Lung microvascular endothelial cell (primary cell): Measurements from ENCODE around the gene WNK3. TPM values are rescaled to one million over a fixed set of nuclear protein-coding genes. Genes with fewer than 3 reads are reported as not detected.
"Not testable (repeated sequence)": the region's sequence is repeated elsewhere in the genome, so short reads cannot be mapped to it uniquely, and the experiment has no call there.

Experiments used
- DNase-seq, 2 donors: peaks; one replicate each; pipeline versions ENCODE4 v3.0.0 to v3.0.0-alpha.2; 2010; ENCODE audit warnings: low read depth in 2 of 2
- total RNA-seq: library from RNA; depleted of rRNA; stranded (reverse); fragments of >200 nt; gene quantifications from 2 replicates; pipeline ENCODE4 v1.2.1, GENCODE V29; 2014

WNK3 gene
- 0.22 and 0.60 TPM in 2 replicates for total RNA-seq

DNA sequence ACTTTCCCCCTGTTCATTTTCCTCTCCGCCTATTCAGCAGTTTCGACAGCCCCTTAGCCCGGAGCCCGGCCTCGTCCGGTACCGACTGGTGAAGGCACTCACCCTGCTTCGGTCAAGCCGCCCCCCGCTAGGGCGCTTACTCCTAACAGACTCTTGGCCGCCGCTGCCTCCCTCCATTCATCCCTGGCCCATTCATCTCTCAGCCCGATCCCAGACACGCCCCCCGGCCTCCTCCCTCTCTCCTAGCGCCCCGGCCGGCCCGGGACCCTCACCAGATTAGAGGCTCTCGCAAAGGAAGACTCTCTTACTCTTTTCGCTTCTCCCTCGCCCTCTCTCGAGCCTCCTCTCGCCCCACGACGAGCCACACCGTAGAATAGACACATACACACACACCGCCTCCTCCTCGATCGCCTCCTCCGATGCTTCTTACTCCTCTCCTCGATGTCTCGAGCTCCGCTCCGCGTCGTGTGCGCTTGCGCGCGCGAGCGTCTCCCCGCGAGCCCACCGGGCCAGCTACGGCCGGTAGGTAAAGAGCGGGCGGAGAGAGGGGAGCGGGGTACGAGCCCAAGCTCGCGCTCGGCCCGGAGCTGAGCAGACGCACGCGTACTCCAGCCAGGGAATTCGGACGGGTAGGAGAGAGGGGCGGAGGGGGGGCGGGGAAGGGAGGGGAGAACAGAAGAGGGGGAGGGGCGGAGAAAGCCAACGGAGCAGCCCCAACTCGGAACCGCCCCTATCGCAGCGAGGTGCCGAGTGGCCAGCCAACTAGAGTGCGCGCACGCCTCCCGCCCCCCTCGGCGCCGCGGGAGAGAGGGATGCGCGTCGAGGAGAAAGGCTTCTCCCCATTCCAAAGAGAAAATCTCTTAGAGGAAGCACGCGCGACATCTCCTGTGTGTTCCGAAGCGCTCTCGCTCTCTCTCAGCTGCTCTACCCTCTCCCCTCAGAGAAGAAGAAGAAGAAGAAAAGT, at the start of gene WNK3:
Gene WNK3 (minus strand): TSS at position 633 of the 964 bp plus-strand sequence.
- peak; percentile 49 to 51 for DNase-seq

DNA sequence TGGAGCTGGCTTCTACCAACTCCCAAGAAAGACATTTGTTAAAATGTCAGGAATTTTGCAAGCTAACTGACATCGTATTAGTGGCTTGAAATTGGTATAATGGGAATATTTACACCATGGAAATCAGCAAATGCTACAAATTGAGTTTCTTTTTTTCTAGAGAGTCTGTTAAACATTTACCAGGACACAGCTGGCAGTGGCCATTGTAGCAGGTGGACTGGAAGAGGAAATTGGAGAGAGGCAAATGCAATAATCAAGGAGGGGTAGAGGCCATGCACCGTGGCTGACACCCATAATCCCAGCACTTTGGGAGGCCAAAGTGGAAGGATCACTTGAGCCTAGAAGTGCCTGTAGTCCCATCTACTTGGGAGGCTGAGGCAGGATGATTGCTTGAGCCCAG, 49.4 kb upstream of the WNK3 start:
- no peak for DNase-seq

DNA sequence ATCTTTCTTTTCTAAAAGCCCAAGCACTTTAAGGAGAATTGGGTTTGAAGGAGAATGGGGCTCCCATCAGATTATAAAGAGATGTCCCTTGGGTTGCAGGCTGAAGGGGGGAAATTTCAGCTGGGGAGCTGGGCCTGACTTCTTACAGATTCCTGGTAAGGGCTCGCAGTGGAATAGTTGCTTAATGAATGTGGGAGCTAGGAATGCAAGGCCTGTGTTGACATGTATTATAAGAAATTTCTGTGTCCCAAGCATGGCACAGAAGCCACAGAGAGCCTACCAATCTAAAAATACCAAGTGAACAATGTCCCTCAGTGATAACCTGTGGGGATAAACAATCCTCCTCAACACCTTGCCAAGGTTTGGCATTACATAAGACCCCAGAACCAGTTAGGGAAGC, 39.3 kb upstream of the WNK3 start:
- DNase-seq: no peak

DNA sequence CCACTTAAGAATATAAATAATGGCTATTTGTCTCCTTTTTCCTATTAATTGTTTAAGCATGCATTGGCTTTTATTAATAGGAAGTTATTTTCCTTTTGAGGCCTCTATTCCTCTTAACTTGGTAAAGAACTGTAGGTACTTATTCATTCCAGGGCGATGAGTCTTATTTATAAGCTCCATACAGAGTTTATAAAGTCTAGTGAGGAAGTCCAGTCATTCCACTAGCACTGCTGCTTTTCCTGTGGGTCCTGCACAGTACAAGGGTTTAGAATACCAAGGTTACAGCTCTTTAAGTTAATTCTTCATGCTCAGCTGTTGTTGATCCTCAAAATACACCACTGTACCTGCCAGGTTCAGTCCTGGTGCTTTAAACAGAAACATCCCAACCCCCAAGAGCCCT, 28.5 kb upstream of the WNK3 start:
- peak in 1 of 2 donors; percentile 52 for DNase-seq

DNA sequence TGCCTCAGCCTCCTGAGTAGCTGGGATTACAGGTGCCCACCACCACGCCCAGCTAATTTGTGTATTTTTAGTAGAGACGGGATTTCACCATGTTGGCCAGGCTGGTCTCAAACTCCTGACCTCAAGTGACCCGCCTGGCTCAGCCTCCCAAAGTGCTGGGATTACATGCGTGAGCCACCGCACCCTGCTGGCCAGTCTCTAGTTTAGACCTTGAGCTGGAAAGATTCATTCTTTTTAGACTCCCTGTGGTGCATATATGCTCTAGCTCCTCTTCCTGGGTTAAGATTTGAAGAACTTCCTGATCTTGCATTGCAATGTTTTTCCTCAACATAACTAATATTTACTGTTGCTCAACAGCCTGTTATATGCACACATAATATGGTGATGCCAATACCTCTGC, 26.8 kb upstream of the WNK3 start:
- not testable (repeated sequence) for DNase-seq

DNA sequence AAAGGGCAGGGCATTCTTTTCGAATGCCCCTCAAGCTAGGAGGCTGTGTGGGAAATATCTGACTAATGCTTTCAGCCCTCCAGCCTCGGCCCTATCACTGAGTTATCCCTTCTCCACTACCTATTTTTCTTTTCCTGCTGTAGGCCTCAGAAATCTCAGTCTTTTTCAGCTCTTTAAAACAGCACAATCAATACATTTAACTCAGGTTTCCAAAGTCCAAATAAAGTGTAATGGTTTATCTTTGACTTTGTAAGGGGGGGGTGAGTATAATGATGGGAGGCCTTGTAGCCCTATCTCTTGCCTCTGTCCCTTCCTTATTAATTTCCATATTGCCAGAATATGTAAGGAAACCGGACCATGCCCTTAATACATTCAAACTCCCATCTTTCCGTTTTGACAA, 1.6 kb upstream of the WNK3 start:
- no peak for DNase-seq

DNA sequence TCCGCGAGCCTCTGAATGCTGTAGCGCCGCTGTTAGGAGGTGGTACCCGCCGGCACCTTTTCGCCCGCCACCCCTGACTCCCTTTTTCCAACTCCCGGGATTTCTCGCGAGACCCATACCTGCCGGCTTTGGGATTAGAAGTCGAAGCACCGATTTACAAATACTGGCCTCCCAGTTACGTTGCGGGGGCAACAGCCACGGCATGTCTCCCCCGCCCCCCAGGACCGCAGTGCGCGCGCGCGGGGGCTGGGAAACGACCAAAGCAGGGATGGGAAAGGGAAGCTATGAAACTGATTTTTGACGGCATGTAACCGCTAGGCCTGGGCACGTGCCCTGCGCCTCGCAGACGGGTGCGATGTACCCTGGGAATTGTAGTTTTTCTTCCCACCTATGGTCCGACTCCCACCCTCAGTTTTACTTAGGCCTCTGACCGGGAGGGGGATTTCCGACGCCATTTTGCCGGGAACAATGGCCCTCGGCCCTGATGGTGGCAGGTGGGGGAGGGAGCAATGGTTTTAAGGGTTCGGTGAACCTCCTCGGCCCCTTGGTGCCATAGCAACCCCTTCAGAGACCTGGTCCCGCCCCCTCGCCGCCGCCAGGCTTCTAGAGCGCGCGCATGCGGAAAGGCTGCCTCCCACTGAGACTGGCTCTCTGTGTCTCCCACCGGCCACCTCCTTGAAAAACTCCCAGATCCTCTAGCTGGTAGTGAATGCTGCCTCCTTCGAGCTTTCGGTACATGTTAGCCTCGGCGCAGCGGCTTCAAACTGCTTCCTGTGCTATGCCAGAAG, 772 bp upstream of the WNK3 start:
- peak; percentile 48 to 51 for DNase-seq

DNA sequence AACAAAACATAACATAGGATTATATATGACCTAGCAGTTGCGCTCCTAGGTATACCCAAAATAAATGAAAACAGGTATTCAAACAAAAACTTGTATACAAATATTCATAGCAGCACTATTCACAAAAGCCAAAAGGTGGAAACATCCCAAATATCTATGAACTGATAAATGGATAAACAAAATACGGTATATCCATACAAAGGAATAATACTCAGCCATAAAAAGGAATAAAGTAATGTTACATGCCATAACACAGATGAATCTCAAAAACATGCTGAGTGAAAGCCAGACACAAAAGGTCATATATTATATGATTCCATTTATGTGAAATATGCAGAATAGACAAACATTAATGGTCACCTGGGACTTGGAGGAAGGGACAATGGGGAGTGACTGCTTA, 5.2 kb downstream of the WNK3 start:
- DNase-seq: no peak

DNA sequence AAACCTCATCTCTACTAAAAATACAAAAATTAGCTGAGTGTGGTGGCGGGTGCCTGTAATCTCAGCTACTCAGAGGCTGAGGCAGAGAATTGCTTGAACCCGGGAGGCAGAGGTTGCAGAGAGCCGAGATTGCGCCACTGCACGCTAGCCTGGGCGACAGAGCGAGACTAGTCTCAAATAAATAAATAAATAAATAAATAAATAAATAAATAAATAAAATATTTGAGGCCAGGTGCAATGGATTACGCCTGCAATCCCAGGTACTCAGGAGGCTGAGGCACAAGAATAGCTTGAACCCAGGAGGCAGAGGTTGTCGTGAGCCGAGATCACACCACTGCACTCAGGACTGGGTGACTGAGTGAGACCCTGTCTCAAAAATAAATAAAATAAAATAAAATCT, 20.5 kb downstream of the WNK3 start:
- DNase-seq: not testable (repeated sequence)

DNA sequence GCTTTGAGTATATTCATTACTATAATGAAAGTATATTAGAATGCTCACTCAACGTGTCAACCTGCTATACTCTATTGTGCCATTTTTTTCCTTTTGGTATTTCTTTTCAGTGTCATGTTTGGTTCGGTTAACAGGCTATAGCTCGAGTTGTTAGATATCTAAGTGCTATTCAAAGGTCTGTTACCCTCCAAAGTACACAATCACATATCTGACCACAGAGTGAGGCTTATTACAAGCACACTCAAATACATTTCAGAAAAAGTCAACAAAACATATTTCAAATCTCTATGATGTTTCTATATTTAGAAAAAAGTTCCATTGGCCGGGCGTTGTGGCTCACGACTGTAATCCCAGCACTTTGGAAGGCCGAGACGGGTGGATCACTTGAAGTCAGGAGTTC, 32.8 kb downstream of the WNK3 start:
- no peak for DNase-seq

DNA sequence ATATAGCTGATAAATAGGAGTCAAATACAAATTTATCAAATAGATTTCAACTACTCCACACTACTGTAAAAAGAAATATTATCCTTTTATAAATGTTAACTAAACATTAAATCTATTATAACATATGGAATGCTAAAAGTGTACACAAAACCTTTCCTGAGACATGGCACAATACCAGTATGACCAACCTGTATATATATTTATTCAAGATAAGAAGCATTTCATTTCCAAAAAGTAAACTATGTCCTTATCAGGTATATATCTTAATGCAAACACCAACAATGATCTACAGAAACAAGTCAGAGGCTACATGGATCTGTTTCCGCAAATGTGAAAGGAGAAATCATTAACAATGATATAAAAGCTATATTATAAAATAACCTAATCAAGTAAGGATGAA, 37.8 kb downstream of the WNK3 start:
- no peak for DNase-seq

DNA sequence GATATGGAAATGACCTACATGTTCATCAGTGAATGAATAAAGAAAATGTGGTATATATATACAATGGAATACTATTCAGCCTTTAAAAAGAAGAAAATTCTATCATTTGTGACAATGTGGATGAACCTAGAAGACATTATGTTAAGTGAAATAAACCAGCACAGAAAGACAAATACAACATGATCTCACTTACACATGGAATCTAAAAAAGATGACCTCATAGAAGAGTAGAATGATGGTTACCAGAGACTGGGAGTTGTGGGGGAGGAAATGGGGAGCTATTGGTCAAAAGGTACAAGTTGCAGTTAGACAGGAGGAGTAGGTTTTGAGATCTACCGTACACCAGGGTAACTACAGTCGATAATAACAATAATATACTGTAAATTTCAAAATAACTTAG, 51.5 kb downstream of the WNK3 start:
- DNase-seq: no peak

DNA sequence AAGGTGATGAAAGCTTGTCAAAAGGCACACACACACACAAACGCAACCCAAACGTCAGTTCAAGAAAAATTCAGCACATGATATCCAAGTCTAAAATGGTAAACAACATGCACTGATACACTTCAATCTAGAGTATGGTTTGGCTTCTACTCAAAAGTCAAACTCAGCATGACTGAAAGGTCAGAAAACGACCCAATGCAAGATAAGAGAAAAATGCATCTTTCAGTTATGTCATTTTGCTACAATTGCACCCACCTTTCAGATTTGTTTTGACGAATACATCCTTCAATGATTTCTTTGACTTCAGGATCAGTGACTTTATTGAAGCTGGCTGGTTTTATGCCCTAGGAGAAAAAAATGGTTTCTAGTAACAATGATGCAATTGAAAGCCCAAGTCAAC, 56.3 kb downstream of the WNK3 start:
- DNase-seq: no peak

DNA sequence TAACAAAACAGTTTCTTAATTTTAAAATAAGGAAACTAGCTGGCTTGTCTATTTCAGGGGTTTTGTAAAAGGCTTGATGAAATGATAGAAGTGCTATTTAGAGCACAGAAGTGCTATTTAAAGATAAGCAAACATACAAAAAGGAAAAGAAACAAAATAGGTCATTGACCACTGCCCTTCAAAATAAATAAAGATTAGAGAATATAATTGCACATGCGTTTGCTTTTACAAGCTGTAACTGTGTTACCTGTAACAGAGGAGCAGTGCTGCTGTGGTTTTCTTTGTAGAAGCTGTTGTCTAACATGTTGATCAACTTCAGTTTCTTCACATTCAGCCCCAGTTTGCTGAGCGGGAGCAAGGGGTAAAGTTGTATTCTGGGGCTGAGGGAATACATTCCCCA, 63.5 kb downstream of the WNK3 start:
- DNase-seq: no peak

DNA sequence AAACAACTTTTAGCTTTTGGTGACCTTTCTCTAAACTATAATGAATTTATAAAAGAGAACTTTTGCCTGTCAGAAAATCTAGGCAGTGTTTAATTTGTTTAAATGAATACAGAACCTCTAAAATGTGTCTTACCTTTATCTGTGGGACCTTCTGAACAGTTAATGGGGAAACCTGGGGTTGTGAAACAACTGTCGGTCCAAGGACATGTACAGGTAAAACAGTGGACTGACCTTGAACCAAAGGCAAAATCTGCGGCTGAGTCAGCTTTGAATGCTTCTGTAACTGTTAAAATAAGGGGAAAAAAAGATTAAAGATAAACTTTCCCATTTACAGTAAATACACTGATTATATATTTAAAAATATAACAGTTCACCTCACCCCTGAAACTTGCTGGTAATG, 65.1 kb downstream of the WNK3 start:
- no peak for DNase-seq

DNA sequence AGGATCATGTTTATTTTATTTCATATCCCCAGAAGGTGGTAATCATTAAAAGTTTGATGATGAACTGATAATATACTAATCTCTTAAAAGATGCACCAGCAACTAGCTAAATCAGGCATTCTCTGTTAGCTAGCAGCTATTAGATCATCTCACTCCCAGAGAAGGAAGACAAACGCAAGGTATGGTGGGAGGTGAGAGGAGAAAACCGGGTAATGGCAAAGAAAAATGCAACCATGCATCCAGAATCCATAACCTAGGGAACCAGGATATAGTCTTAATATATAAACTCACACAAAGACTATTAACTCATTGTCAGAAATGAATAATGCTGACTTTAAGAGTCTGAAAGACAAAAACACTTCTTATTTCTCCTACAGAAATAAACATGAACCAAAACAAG, 66.1 kb downstream of the WNK3 start:
- no peak for DNase-seq

DNA sequence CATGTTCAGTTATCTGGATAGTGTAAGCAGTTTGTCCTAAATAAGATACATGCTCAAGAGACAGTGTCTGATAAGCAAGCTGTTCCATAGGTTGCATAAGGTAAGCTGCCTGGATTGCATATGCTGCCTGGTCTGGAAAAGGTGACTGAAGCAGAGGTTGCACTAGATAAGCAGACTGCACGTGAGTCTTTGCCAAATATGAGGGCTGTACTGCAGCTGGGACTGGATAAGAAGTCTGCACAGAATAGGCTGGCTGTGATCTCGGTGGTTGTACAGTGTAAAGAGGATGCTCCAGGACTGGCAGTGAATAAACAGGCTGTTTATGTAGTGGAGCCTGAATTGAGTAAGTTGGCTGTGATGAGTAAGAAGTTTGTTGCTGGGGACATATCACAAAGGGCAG, 68.9 kb downstream of the WNK3 start:
- DNase-seq: no peak

DNA sequence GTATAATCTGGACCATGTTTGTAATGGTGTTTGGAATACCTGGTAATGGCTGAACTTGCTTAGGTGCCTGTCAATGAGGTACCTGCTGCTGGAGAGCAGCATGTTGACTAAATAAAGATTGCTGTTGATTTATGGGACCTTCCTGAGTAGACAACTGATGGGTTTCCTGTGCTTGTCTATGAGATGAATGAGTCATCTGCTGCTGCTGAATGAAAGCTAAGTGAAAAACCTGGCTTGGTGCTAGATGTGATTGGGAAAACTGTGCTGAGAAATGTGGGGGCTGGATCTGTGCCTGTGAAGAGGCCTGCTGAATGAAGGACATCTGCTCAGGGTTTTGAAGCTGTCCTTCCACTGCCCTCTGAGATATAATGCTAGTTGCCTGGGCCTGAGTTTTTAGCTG, 69.6 kb downstream of the WNK3 start:
- DNase-seq: peak; percentile 9 to 34

DNA sequence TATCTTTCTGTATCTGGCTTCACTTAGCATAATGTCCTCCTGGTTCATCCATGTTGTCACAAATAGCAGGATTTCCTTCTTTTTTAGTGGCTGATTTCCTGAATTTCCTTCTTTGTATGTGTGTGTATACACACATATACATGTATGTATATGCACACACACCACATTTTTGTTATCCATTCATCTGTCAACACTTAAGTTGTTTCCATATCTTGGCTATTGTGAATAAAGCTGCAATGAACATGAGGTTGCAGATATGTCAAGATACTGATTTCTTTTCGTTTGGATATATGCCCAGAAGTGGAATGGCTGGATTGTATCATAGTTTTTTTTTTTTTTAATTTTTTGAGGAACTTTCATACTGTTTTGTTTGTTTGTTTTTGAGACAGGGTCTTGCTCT, 76.2 kb downstream of the WNK3 start:
- DNase-seq: no peak

DNA sequence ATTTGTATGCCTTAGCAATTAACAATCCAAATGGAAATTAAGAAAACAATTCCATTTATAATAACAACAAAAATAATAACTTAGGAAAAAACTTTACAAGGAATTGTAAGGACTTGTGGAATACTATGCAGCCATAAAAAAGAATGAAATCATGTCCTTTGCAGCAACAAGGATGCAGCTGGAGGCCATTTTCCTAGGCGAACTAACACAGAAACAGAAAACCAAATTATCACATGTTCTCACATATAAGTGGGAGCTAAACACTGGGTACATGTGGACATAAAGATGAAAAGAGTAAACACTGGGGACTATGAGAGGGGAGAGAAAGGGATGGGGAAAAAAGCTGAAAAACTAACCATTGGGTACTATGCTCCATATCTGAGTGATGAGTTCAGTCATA, 77.4 kb downstream of the WNK3 start:
- DNase-seq: no peak

DNA sequence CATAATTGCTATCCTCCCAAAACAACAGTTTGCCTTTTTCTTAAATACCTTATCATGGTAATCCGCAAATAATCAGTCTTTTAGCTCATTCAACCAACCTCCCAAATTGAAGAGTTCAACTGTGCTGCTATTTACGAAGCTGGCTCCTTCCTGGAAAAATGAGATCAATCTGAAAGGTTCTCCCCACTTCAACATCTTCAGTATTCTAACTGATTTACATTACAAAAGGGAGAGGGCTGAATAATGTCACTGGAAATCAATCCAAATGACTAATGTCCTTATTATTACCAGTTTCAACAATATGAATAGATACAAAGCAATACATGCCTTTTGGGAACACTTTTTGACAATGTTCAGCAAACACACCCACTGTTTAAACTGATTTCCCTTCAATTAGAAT, 86.2 kb downstream of the WNK3 start:
- no peak for DNase-seq

DNA sequence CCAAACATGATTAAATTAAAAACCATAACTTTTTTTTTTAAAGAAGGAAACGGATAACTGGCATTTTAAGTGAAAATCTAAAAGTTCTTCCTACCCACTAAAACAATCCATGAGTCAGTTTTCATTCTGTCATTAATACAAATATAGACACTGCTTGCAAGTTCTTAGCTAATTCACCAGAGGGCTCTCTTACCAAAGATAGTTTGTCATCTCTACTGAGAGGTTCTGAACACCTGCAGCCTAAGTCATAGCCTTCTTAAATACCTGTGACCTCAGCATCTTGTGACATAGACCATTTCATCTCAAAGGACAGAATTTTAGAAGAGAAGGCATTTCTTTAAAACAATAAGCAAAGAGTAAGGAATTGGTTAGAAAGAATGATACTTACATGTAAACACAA, 109.5 kb downstream of the WNK3 start:
- peak; percentile 26 to 32 for DNase-seq

DNA sequence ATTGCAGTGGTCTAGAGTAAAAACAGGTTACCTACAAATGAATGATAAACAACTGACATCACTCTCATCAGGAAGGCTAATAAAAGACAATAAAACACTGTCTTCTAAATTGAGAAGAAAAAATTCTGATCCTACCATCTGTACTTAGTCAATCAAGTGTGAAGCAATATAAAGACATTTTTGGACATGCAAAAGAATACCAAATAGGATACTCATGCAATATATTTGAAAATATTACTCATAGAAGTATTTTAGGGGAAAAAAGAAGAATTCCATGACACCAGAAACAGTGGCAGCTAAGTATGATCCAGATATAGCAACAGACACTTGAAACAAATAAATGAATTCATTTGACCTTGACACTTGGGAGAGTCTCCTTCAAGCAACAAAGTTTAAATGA, 111.0 kb downstream of the WNK3 start:
- no peak for DNase-seq
